ENCODE results near the gene AQP1. TPM values are rescaled to one million over a fixed set of nuclear protein-coding genes. Genes with fewer than 3 reads are reported as not detected.

AQP1 gene
- total RNA-seq, 1 donor from 2014 or later: 18.0 TPM

GRCh38 chr7:30915751-30916150, 4.1 kb downstream of the AQP1 start:
- H3K27me3 Mint-ChIP-seq (ENCODE audit: low read depth): no peaks in the 10 kb centered on the region
- peaks cover 49% of the 10 kb centered on the region for H3K4me1 Mint-ChIP-seq (ENCODE audit: low read depth)
- H3K9me3 Mint-ChIP-seq (ENCODE audit: low read depth): no peaks in the 10 kb centered on the region
- no peak overlapping the region for H3K27ac Mint-ChIP-seq (ENCODE audit: unreplicated experiment)
- no peaks in the 10 kb centered on the region for H3K36me3 Mint-ChIP-seq (ENCODE audit: low read depth)
- no peak for DNase-seq (ENCODE audit: low spot score)
- TF ChIP-seq CTCF (IDR thresholded peaks at IDR 0.05): no peak
- no peak overlapping the region for H3K4me3 Mint-ChIP-seq (ENCODE audit: unreplicated experiment)

- no peak for DNase-seq (ENCODE audit: low spot score)
- Mint-ChIP-seq H3K27me3 (ENCODE audit: low read depth) (no peaks in the 10 kb centered on the region), H3K4me3 (ENCODE audit: unreplicated experiment) (no peak overlapping the region), H3K9me3 (ENCODE audit: low read depth) (no peaks in the 10 kb centered on the region), H3K36me3 (ENCODE audit: low read depth) (no peaks in the 10 kb centered on the region), H3K4me1 (ENCODE audit: low read depth) (peaks cover 54% of the 10 kb centered on the region), H3K27ac (ENCODE audit: unreplicated experiment) (no peak overlapping the region)
- TF ChIP-seq CTCF (IDR thresholded peaks at IDR 0.05): no peak
Measured at GRCh38 chr7:30916255-30916654, 4.6 kb downstream of the AQP1 start.

- DNase-seq (ENCODE audit: low spot score): no peak
- Mint-ChIP-seq H3K4me1 (ENCODE audit: low read depth) (peaks cover 54% of the 10 kb centered on the region), H3K36me3 (ENCODE audit: low read depth) (no peaks in the 10 kb centered on the region), H3K27me3 (ENCODE audit: low read depth) (no peaks in the 10 kb centered on the region), H3K4me3 (ENCODE audit: unreplicated experiment) (no peak overlapping the region), H3K27ac (ENCODE audit: unreplicated experiment) (no peak overlapping the region), H3K9me3 (ENCODE audit: low read depth) (no peaks in the 10 kb centered on the region)
- no peak for TF ChIP-seq CTCF (IDR thresholded peaks at IDR 0.05)
Measured at GRCh38 chr7:30916767-30917166, 5.1 kb downstream of the AQP1 start.

- H3K4me3 Mint-ChIP-seq (ENCODE audit: unreplicated experiment): no peak overlapping the region
- TF ChIP-seq CTCF (IDR thresholded peaks at IDR 0.05): no peak
- DNase-seq (ENCODE audit: low spot score): no peak
- no peak overlapping the region for H3K27ac Mint-ChIP-seq (ENCODE audit: unreplicated experiment)
- H3K9me3 Mint-ChIP-seq (ENCODE audit: low read depth): no peaks in the 10 kb centered on the region
- H3K4me1 Mint-ChIP-seq (ENCODE audit: low read depth): peaks cover 51% of the 10 kb centered on the region
- H3K27me3 Mint-ChIP-seq (ENCODE audit: low read depth): no peaks in the 10 kb centered on the region
- no peaks in the 10 kb centered on the region for H3K36me3 Mint-ChIP-seq (ENCODE audit: low read depth)
Measured at GRCh38 chr7:30917216-30917893, 5.7 kb downstream of the AQP1 start.

- Mint-ChIP-seq H3K27me3 (ENCODE audit: low read depth) (no peaks in the 10 kb centered on the region), H3K4me3 (ENCODE audit: unreplicated experiment) (no peak overlapping the region), H3K36me3 (ENCODE audit: low read depth) (no peaks in the 10 kb centered on the region), H3K27ac (ENCODE audit: unreplicated experiment) (no peak overlapping the region), H3K4me1 (ENCODE audit: low read depth) (peaks cover 42% of the 10 kb centered on the region), H3K9me3 (ENCODE audit: low read depth) (no peaks in the 10 kb centered on the region)
- no peak for TF ChIP-seq CTCF (IDR thresholded peaks at IDR 0.05)
- peak; percentile 43 for DNase-seq (ENCODE audit: low spot score)
Measured at GRCh38 chr7:30918676-30919075, 7.0 kb downstream of the AQP1 start.

All from chondrocyte (in vitro differentiated cells).